ENCODE results near the gene BEND6. TPM values are rescaled to one million over a fixed set of nuclear protein-coding genes. Genes with fewer than 3 reads are reported as not detected.

BEND6 gene
- total RNA-seq, 1 experiment from 2014 or later = 1.4 TPM

DNA sequence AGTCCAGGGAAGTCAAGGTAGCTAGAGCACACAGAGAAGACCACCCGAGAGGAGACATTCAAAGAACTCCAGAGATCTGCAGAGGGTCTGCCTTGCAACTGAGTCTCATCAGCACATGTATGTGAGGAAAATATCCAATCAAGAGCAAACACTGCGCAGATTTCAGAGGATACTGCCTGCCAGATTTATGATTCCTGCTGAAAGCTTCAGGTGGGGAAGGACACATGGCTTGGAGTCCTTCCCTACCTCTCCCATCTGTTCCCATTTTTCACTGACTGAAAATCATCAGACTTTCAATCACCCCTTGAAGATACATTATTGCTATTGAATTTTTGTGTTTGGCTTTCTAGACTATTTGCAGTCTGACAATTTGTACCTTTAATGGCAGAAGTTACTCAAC lies 84.0 kb downstream of the BEND6 start:
- H3K23ac ChIP-seq (ENCODE audit: insufficient read length, low read depth, low read length) = no peak overlapping the region
- no peak overlapping the region for H2BK12ac ChIP-seq (ENCODE audit: insufficient read length, low read depth, low read length)
- H3K79me2 ChIP-seq (ENCODE audit: insufficient read depth, low read length) = no peaks in the 10 kb centered on the region
- DNase-seq = no peak
- no peak overlapping the region for H3K18ac ChIP-seq (ENCODE audit: insufficient read length, low read depth, low read length)
- Mint-ChIP-seq H3K4me1 (peaks cover 2 to 4% of the 10 kb centered on the region in 2 experiments; a peak in 2 of 4 replicates), H3K36me3 (ENCODE audit: insufficient read depth in 1 of 3, low read depth in 3 of 3) (no peaks in the 10 kb centered on the region), H3K4me3 (no peak overlapping the region), H3K27ac (no peak overlapping the region), H3K27me3 (ENCODE audit: low read depth) (peaks cover 2% of the 10 kb centered on the region), H3K9me3 (no peaks in the 10 kb centered on the region)
- no peak overlapping the region for H4K5ac ChIP-seq (ENCODE audit: insufficient read length, low read depth, low read length)
- no peak overlapping the region for H3K27ac ChIP-seq (ENCODE audit: insufficient read length, low read depth, low read length)
- no peak overlapping the region for H2BK15ac ChIP-seq (ENCODE audit: low read depth, low read length)
- no peak overlapping the region for H3K56ac ChIP-seq (ENCODE audit: insufficient read length, low read depth, low read length)
- no peak overlapping the region for H3K4ac ChIP-seq (ENCODE audit: low read depth, low read length)
- H4K20me1 ChIP-seq (ENCODE audit: control insufficient read depth, insufficient read depth, insufficient read length) = no peaks in the 10 kb centered on the region
- H4K8ac ChIP-seq (replicated peaks; ENCODE audit: insufficient read length, low read depth, low read length) = no peak overlapping the region
- no peak overlapping the region for H3T11ph ChIP-seq (ENCODE audit: low read length)
- no peak overlapping the region for H2AK5ac ChIP-seq (ENCODE audit: insufficient read length, low read length)
- no peaks in the 10 kb centered on the region for H3K9me3 ChIP-seq (ENCODE audit: control insufficient read depth, low read depth, low read length)
- TF ChIP-seq, protein P1, sequence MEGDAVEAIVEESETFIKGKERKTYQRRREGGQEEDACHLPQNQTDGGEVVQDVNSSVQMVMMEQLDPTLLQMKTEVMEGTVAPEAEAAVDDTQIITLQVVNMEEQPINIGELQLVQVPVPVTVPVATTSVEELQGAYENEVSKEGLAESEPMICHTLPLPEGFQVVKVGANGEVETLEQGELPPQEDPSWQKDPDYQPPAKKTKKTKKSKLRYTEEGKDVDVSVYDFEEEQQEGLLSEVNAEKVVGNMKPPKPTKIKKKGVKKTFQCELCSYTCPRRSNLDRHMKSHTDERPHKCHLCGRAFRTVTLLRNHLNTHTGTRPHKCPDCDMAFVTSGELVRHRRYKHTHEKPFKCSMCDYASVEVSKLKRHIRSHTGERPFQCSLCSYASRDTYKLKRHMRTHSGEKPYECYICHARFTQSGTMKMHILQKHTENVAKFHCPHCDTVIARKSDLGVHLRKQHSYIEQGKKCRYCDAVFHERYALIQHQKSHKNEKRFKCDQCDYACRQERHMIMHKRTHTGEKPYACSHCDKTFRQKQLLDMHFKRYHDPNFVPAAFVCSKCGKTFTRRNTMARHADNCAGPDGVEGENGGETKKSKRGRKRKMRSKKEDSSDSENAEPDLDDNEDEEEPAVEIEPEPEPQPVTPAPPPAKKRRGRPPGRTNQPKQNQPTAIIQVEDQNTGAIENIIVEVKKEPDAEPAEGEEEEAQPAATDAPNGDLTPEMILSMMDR (conservative IDR thresholded peaks at IDR 0.05) = no peak
- no peak overlapping the region for H3K4me2 ChIP-seq (ENCODE audit: insufficient read depth, insufficient read length, low read length)
- no peak overlapping the region for H3K9ac ChIP-seq (ENCODE audit: extremely low read depth, insufficient read length, low read length)
- WGBS (ENCODE audit: extremely low coverage, insufficient read length, low lambda C conversion rate) = no CpG with 5 or more reads among the region's 2 CpGs
- H3K14ac ChIP-seq (ENCODE audit: insufficient read depth, low read length) = no peak overlapping the region
- no peak overlapping the region for H2BK5ac ChIP-seq (ENCODE audit: insufficient read length, low read length)
- H3K23me2 ChIP-seq (ENCODE audit: insufficient read length, low read depth, low read length, poor library complexity, severe bottlenecking) = no peaks in the 10 kb centered on the region
- no peak overlapping the region for H2BK20ac ChIP-seq (ENCODE audit: low read depth, low read length, poor library complexity, severe bottlenecking)
- no peaks in the 10 kb centered on the region for H3K79me1 ChIP-seq (ENCODE audit: insufficient read depth, low read depth, low read length, poor library complexity, severe bottlenecking)
- no peaks in the 10 kb centered on the region for H3K27me3 ChIP-seq (ENCODE audit: insufficient read depth, low read length)
- H2AFZ ChIP-seq (ENCODE audit: low read length) = no peak overlapping the region
- no peak overlapping the region for H4K91ac ChIP-seq (ENCODE audit: insufficient read length, low read depth, low read length)
- no peaks in the 10 kb centered on the region for H3K4me1 ChIP-seq (ENCODE audit: insufficient read depth, low read length)
- no peak overlapping the region for H2BK120ac ChIP-seq (ENCODE audit: low read depth, low read length, poor library complexity, severe bottlenecking)
